GM10266 (cell line): ENCODE measurements around the gene SLC13A5.
A peak's percentile ranks its signal among the peaks of the same experiment; 100 is the strongest.
"Not testable (repeated sequence)": the region's sequence is repeated elsewhere in the genome, so short reads cannot be mapped to it uniquely, and the experiment has no call there.

Source experiments
- DNase-seq: peaks from one replicate; pipeline ENCODE4 v3.0.0; 2012; ENCODE audit errors: extremely low spot score
- TF ChIP-seq, protein P1 (sequence below): IDR thresholded peaks from 2 replicates; pipeline ENCODE4 v1.5.1; 2012; ENCODE audit warnings: mild to moderate bottlenecking, low read depth; ENCODE audit not compliant: control insufficient read depth, insufficient read depth; ENCODE audit errors: missing control alignments

The SLC13A5 gene

DNA sequence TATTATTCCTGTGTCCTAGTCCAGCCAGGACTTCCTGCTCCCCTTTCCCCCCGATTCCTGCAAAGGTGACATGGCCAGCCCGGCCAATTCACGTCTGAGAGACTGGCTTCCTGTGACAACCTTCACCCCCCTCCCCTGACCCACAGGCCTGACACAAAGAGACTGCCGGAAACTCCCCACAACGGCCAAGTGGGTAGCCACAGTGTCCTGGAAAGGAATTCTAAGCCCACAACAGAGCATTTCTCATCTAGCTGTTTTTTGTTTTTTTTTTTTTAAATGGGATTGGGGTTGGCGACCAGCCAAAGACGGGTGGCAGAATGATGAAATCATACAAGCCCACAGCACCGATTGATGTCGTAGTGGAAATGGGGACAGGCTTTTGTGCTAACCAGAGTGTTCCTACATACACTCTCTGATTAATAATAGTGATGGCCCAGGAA is 39.9 kb upstream of the SLC13A5 start:
- no peak for DNase-seq
- TF ChIP-seq, protein P1, sequence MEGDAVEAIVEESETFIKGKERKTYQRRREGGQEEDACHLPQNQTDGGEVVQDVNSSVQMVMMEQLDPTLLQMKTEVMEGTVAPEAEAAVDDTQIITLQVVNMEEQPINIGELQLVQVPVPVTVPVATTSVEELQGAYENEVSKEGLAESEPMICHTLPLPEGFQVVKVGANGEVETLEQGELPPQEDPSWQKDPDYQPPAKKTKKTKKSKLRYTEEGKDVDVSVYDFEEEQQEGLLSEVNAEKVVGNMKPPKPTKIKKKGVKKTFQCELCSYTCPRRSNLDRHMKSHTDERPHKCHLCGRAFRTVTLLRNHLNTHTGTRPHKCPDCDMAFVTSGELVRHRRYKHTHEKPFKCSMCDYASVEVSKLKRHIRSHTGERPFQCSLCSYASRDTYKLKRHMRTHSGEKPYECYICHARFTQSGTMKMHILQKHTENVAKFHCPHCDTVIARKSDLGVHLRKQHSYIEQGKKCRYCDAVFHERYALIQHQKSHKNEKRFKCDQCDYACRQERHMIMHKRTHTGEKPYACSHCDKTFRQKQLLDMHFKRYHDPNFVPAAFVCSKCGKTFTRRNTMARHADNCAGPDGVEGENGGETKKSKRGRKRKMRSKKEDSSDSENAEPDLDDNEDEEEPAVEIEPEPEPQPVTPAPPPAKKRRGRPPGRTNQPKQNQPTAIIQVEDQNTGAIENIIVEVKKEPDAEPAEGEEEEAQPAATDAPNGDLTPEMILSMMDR: no peak

DNA sequence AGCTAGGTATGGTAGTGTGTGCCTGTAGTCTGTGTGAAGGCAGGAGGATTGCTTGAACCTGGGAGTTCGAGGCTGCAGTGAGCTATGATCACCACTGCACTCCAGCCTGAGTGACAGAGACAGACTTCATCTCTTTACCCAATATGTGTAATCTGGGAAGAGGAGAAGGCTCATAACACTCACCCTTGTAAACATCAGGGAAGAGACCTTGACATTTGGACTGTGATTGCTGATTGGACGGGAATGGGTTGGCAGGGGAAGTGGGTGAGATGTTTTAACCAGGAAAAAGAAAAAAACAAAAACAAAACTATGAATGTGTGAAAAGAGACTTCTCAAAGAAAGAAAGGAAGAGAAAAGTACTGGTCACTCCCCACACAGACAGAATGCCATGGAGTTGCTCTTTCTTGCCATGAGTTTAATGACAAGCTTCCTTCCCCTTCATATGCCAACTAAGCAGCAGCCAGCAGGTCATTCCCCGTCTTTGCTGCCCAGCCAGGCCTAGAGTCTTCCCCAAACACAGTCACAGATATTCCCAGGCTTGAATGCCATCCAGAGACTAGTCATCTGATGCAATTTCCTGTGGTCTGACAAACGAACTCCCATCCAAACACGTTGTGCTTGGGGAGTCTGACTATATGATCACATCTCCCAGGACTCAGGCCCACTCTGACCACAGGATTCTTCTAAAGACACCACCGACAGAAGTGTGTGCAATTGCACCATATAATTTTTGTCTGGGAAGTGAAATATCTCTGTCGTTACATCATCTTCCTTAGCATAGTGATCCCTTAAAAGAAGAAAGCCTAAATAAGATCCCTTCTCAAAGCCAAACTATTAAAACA is 39.1 kb upstream of the SLC13A5 start:
- TF ChIP-seq, protein P1: no peak
- DNase-seq: no peak

GRCh38 chr17:6749519-6749918 is 36.4 kb upstream of the SLC13A5 start:
- DNase-seq: no peak
- TF ChIP-seq, protein P1: peak; percentile 16

DNA sequence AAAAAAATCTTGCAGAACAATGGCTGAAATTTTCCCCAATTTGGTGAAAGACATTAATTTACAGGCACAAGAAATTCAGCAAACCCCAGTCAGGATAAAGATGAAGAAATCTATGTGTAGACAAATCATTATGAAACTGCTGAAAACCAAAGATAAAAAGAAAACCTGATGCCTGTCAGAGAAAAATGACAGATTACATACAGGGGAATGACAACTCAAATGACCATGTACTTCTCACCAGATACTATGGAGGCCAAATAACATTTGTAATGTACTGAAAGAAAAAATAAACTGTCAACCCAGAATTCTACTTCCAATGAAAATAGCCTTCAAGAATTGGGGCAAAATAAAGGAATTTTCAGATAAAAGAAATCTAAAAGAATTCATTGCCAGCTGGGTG is 35.4 kb upstream of the SLC13A5 start:
- TF ChIP-seq, protein P1: no peak
- no peak for DNase-seq

GRCh38 chr17:6746665-6747064 is 33.5 kb upstream of the SLC13A5 start:
- not testable (repeated sequence) for DNase-seq

DNA sequence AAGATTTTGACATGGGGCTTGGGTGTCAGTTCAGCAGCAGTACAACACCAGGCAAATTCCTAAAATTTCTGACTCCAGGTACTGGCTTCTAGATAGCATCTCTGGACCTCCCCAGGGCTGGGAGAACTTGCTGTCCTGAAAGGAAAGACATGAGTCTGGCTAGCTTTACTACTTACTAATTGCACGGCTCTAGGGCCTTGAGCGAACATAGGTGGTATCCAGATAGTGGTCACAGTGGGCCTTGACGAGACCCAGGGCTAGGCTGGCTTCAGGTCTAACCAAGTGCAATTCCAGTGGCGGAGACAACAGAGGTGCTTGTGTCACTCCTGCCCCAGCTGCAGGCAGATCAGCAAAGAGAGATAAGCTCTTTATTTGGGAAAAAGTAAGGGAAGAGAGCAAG is 16.4 kb upstream of the SLC13A5 start:
- no peak for DNase-seq
- TF ChIP-seq, protein P1: no peak

GRCh38 chr17:6724009-6724408 is 10.8 kb upstream of the SLC13A5 start:
- no peak for DNase-seq
- TF ChIP-seq, protein P1: no peak

DNA sequence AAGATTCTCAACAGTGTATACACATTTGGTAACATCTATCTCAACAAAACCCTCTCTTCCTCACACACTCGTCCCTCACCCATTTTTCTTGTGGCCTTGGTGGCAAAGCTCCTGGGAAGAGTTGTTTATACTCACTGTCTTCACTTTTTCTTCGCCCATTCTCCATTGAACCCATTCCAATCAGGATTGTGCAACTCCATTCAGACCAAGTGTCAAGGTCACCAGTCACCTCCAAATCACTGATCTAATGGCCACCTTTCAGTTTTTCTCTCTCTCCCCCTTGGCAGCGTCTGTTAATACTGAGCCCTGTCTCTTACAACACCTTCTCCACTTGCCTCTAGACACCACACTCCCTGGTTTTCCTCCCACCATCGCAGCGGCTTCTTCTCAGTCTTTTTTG is 8.6 kb upstream of the SLC13A5 start:
- no peak for DNase-seq
- TF ChIP-seq, protein P1: no peak
